ENCODE data around the gene TNPO1.
A peak's percentile ranks its signal among the peaks of the same experiment; 100 is the strongest.

TNPO1 gene

DNA sequence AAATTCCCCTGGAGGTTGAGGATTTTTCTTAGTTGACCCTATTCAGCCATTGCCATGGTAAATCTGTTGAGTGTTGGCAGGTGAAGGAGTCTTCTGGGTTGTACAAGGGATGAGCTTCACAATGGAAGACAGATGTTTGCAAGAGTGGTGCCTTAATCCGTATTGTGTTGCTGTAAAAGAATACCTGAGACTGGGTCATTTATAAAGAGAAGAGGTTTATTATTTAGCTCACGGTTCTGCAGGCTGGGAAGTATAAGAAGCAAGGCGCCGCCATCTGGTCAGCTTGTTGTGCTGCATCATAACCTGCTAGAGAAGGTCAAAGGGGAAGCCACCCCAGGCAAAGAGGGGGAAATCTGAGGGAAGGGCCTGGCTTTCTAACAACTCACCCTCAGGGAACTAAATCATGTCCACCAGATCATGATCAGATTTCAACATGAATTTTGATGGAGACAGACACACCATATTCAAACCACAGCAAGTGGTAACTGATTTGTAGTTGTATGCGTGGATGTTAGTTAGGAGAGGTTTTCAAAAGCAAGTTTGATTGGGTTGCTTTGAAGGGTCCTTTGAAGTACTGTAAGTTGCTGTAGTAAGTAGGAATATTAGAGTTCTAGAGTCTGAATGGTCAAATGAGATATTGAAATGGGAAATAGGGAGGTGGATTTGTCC is 2.5 kb downstream of the TNPO1 start:
- peak; percentile 31 for DNase-seq (ENCODE audit: low spot score)

DNA sequence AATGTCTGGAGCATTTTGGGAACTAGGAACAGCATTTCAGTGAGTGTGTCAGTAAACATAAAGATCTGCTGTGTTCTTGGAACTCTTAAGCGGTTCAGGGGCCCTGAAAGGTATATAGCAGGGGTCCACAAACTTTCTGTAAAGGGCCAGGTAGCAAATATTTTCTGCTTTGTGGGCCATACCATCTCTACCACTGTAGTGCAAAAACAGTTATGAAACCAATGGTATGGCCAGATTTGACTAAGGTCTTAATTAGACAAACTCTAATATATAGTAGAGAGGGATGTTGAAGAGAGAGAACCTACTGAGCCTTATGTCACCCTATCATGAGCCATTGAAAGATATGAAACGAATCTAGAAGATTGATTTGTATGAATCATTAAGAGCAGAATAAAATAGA is 5.3 kb downstream of the TNPO1 start:
- DNase-seq (ENCODE audit: low spot score): no peak

DNA sequence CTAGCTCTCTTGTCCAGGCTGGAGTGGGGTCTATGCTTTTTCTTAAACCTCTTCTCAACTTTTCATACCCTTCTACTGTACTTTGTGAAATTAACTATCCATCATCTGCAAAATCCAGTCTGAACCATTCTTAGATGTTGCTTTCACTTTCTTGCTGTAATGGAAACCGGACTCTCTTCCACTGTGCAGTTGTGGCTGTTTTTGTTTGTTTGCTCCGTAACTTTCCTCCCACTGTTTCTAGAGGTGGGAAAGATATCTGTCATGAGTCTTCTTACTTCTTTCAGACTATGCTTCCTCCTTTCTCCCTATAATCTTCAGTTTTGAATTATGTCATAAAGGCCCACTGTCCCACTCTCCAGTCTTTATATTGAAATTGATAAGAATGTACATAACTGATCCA is 6.5 kb downstream of the TNPO1 start:
- no peak for DNase-seq (ENCODE audit: low spot score)

DNA sequence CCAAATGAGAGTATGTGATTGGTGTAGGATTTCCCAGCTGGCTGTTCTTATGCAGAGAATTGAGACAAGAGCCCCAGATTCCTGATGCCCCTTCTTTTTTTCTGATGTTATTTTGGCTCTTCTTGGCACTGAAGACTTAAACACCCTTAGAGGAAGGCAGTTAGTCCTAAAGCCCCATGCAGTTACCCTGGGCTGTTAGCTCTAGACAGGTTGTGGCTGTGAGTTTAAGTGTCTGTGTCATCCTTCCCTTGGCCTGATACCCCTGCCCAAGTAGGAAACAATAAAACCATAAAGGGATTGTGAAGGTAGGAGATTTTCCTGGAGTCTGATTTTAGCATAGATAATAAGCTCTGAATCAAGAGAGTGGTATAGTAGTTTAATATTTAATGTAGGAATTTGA is 13.2 kb downstream of the TNPO1 start:
- DNase-seq (ENCODE audit: low spot score): no peak

DNA sequence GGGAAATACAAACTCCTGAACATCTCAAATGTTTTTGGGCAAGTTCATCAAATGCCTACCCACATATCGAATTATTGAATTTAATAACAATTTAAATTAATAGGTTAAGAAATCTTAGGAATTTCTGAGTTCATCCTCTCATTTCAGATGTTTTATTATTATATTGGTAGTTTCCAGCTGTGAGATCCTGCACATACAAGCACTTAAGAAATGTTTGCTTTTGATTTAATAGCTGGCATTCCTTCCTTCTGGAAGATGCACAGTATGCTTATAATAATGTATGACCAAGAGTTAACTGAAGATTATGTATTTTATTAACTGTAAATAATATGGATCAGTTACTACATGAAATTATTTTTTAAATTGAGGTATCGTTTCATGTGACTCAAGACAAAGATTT is 13.9 kb downstream of the TNPO1 start:
- no peak for DNase-seq (ENCODE audit: low spot score)

DNA sequence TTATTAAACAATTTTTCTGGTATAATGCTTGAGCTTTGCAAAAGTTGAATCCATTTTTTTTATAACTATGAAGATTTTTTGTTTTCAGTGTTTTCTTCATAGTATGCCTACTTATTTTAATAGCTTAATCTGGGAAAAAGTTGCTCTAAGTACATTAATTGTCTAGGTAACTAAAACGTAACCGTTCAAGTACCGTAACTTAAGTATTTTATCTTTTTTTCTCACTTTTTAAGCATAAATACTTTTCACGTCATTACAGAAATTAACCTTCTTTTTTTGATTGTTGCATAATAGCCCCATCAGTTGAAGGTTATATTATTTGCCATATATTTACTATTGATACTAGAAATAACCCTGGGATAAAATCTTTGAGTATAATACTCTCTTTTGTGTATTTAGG is 15.2 kb downstream of the TNPO1 start:
- DNase-seq (ENCODE audit: low spot score): no peak

DNA sequence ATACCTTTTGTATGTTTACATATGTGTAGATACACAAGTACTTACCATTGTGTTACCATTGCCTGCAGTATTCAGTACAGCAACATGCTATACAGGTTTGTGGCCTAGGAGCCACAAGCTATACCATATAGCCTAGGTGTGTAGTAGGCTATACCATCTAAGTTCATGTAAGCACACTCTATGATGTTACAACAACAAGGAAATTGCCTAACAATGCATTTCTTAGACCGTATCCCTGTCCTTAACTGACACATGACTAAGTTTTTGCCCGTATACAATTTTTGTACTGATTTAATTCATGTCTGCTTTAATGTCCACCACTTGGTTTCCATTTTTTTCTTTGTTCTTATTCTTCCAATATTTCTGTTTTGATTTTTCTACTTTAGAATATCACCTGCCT is 18.5 kb downstream of the TNPO1 start:
- no peak for DNase-seq (ENCODE audit: low spot score)

DNA sequence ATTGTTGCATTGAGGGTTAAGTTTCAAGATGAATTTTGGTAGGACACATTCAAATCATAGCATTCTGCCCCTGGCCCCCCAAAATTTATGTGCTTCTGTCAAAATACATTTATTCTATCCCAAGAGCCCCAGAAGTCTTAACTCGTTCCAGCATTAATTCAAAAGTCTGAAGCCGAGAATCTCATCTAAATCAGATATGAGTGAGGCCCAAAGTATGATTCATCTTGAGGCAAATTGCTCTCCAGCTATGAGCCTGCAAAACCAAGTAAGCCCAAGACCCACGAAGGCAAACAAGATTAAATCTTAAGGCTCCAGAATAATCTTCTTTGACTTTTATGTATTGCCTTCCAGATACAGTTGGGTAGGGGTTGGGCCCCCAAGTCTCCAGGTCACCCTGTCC is 19.2 kb downstream of the TNPO1 start:
- no peak for DNase-seq (ENCODE audit: low spot score)

DNA sequence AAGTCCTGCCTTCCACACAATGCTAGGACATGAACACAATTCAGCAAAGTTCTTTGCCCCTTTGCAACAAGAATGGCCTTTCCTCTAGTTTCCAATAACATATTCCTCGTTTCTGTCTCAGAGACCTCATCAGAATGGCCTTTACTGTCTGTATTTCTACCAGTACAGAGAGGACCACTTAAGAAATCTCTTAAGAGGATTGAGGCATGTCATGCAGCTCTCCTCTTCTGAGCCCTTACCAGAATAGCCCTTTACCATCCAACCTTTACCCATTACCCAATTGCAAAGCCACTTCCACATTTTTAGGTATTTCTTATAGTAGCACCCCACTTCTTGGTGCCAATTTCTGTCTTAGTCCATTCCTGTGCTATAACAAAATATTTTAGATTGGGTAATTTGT is 20.3 kb downstream of the TNPO1 start:
- DNase-seq (ENCODE audit: low spot score): no peak

DNA sequence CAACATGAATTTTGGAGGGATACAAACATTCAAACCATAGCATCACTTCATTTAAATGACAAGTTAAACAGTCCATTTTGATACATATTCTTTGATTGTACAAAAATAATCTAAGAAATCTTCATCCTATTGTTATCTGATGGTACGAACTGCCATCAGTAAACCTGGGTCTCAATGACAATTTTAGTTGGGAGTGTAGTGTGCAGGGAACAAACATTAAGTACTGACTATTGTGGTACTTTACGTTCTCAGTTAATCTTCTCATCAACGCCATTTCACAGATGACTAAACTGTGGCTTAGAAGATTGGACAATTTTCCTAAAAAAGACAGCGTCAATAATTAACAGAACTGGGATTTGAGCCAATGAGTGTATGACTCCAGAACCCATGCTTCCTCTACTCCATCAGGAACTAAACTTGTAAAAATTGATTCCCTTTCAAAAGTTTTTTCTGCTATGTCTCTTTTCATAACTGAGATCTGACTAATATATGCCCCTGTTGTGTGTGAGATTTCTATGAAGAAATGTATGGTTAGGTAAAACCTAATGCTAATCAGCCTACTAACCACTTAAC is 21.1 kb downstream of the TNPO1 start:
- no peak for DNase-seq (ENCODE audit: low spot score)

DNA sequence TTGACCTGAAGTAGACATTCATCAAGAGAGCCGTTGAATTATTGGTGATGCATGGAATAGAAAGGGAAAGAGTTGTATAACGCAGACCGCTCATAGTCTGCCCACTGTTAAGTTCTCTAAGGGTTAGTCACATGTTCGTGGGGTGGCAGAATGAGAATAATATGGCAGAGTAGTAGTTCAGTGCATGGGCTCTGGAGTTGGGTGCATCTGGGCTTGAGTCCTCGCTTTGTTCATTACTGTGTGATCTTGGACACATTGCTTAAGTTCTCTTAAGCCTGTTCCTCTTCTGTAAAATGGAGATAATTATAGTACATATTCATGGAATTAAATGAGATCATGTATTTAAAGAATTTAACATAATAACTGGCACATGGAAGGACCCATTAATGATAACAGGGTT is 23.6 kb downstream of the TNPO1 start:
- no peak for DNase-seq (ENCODE audit: low spot score)

DNA sequence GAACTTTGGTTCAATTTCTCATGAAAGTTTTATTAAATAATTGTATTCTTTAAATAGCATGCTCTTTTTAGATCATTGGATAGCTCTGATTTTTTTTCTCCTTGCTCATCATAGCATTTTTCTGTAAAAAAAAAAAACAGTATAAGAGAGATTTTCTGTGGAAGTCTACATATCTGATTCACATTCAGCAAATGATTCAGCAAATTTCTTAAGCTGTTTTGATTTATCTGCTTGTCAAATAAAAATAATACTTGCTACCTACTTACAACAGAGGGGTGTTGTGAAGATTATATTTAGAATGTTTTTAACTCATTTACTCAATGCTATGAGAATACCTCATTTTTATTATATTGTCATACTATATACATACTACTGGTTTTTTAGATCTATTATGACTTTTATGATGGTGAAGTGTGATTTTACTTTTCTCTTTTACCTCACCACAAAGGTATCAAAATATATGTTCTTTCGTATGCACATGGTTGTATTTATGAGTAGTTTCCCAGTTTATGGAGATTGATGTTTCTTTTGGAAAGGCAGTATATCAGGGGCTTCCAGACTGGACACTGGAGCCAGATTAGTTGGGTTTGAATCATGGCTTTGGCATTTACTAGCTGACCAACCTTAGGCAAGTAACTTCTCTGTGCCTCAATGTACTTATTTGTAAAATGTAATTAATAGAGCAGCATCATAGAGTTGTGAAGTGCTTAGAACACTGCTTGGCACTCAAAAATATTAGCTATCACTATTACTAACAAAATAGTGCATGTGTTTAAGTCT is 25.5 kb downstream of the TNPO1 start:
- no peak for DNase-seq (ENCODE audit: low spot score)

DNA sequence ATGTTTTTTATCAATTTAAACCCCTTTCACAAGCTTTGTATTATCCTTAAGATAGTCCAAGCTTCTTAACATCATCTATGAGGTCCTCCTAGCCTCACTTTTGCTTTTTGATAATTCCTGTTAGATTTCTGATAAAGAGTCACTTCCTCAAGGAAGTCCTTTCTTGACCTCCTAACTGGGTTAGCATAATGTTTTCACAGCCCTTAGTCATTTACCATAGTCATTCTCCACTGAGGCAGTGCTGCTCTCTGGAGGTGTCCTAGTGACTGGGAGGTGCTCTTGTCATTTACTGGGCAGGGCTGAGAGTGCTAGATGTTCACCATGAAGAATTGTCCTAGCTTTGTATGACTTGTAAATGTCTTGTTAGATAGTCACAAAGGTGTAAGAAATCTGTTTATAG is 26.4 kb downstream of the TNPO1 start:
- no peak for DNase-seq (ENCODE audit: low spot score)

DNA sequence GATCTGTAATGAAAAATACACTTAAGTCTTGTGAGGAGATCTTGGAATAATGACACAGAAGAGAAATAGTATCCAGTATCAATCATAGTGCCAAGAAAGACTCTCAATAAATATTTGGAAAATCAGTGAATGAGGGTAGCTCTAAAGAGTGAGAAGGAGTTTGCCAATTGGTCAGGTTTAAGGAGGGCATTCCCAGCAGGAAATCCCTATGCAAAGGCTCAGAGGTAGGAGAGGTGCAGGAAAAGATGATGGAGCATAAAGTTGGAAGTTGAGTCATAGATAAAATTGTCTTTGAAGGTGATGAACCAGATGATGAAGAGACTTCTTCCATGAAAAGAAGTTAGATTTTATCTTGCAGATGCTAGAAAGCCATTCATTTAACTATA is 27.8 kb downstream of the TNPO1 start:
- DNase-seq (ENCODE audit: low spot score): no peak

DNA sequence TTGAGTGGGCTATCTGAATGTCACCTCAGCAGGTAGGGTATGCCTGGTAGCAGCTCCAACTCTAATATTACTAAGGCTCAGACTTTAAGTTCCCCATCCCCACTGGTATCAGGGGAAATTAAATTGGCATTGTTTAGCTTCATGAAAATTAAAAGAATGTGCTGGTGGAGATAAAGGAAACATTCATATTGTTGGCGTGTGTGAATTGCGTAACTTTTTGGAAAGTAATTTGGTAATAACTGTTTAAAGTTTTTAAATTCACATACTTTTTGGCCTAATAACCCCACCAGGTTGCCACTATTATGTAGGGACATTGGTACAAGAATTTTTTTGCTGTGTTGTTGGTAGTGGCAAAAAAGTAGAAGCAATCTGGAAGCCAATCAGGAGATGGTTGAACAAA is 29.4 kb downstream of the TNPO1 start:
- DNase-seq (ENCODE audit: low spot score): peak; percentile 43

DNA sequence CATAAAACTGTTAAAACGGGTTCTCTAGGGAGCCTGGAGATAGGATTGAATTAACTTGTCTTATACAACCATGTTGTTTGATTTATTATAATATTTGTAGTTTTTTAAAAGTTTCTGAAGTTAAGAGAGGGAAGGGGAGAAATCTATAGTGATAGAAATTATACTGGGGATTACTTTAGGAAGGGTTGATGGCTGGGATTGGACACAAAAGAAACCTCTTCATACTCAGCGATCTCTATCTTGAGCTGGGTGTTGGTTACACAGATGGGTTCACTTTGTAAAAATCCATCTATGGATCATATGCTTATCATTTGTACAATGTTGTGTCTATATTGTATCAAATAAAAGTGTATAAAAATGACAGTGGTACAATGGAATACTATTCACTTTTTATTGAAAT is 30.0 kb downstream of the TNPO1 start:
- DNase-seq (ENCODE audit: low spot score): no peak

DNA sequence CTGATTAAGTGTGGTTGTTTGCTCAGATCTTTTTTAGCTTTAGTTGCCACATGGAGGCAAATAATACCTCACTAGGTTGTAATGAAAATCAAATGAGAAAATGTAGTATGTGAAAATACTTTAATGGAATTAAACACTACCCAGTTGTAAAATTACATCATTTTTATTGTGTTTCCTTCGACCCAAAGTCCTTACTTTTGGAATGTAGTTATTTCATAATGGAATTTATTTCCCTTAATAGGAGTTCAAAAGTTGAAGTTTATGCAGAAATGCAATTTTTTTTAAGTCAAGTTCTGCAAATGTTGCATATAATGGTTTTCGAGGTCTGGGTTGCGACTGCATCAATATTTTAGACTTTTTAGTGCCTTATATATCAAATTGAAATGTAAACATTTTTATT is 31.0 kb downstream of the TNPO1 start:
- no peak for DNase-seq (ENCODE audit: low spot score)

DNA sequence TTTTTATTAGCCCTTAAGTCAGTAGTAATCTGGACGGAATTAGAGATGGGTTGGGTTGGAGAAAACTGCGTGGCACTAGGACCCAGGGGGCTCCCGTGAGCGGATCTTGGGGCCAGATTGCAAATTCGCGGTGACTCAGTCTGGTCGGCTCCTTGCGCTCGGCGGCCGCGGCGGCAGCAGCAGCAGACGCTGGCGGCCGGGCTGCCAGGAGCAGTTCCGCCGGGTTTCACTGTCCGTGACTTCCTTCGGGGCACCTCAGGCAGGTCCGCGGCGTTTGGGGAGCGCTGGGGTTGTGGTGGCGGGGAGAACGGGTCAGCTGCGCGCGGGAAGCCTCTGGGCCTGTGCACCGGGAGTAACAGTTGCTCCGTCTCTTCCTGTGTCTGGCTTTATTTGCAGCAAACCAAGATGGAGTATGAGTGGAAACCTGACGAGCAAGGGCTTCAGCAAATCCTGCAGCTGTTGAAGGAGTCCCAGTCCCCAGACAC is 31.6 kb downstream of the TNPO1 start:
- peak; percentile 87 for DNase-seq (ENCODE audit: low spot score)

DNA sequence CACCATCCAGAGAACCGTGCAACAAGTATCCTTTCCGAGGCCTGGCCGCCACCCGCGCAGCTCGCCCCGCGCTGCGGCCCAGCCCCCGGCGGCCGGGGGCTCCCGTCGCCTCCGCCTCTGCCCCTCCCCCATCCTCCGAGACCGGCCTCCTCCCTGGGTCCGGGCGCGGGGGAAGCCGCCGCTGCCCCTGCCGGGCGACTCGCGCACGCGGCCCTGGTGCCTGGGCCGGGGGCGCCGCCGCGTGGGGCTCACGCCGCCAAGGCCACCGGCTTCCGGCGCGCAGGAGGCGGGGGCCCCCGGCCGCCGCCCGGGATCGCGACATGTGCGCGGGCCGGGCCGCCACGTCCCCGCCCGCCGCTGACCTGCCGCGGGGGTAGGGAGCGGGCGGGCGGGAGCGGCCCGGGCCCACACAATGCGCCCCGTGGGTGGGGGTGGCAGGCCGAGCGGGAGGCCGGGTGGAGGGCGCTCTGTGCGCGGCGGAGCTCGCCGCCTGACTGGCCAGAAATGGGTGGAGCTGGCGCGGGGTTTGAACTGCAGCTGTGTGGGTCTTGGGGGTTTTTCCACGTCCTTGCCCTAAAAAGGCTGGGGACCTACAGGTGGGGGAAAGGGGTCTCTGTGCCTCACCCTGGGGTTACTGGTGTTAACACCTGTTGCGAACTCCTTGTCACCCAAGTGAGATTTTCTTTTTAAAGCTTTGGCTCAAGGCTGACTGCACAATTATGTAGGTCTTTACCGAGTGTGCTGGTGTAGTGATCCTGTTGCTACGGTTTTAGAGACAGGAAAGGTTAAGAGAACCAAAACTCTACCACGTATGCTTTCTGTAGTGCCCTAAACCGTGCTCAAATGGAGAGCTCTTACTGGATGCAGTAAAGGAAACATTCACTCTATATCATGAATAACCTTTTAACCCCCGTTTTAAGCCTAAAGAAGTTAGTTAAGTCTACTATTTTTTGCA is 32.3 kb downstream of the TNPO1 start:
- DNase-seq (ENCODE audit: low spot score): peak; percentile 82

DNA sequence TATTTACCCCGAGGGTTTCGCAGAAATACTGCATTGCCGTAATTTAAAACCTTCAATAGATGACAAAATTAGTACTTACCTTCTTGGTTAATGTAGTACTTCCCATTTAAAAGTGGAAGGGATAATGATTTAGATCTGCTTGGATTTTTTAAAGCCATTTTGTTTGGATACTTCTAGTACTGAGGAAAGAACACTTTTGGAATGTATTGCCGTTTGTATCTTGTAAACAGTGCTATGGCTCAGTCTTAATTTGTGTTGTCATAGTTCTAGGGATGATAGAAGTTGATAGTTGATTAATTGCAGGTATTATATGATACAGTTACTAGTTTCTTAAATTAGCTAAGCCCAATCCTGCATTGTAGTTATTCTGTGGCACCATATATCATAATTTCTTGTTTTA is 33.1 kb downstream of the TNPO1 start:
- no peak for DNase-seq (ENCODE audit: low spot score)

DNA sequence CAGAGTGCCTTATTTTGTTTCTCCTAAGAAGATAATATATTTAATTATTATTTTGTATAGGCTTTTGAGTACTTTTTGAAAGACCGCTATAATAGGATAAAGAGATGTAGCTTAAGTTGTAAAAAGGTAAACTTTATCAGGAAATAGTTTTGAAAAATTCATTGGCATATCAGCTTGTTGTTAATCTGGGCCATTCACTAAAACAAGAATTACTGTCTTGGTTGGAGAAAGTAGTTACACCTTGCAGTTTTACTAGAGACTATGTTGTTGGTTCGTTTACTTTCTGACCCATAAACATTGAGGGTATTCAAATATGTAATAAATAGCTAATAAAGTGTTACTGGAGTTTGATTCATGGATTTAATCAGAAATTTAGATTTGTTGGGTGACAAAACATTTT is 33.7 kb downstream of the TNPO1 start:
- DNase-seq (ENCODE audit: low spot score): no peak

DNA sequence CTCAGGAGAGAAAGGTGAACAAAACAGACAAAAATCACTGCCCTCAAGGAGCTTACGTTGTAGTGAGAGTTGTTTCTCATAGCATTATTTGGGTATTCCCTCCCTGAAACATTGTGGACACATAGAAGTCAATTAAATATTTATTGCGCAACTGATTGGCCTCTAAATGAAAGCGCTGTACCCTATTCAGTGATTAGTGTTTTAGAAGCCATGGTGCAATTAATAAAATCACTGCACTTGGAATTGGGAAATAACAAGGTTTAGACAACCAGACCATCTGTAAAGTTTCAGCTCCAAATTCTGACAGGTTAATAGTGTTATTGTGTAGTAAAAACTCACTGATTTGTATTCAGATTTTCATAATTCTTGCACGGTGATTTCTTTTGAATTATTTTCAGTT is 35.9 kb downstream of the TNPO1 start:
- no peak for DNase-seq (ENCODE audit: low spot score)

Measured in GM03348 (cell line).